ENCODE measurements around the gene RAB11FIP4.

GRCh38 chr17:31477417-31478055, 86.1 kb downstream of the RAB11FIP4 start:
- TF ChIP-seq YY1 (IDR thresholded peaks at IDR 0.05; ENCODE audit: insufficient read depth, insufficient replicate concordance, low read depth, low read length) (no peak), TRIM24 (CRISPR knock-in tag; IDR thresholded peaks at IDR 0.05) (no peak), PAF1 (CRISPR knock-in tag; IDR thresholded peaks at IDR 0.05) (no peak), PREB (CRISPR knock-in tag; IDR thresholded peaks at IDR 0.05) (no peak), RXRA (CRISPR knock-in tag; IDR thresholded peaks at IDR 0.05) (no peak)

Data from HepG2 (cell line).